NCI-H1694 treated with DMSO at 0.1 percent for 48 hours (cell line): ENCODE measurements around the gene CDKN2D.
A peak's percentile ranks its signal among the peaks of the same experiment; 100 is the strongest.
"Not testable (repeated sequence)": the region's sequence is repeated elsewhere in the genome, so short reads cannot be mapped to it uniquely, and the experiment has no call there.

Experiments
- DNase-seq: peaks from one replicate; lab custom pipeline; 2025; lab: John Stamatoyannopoulos, UW

CDKN2D gene

GRCh38 chr19:10580979-10581631 is 12.3 kb upstream of the CDKN2D start:
- peak; percentile 79 for DNase-seq

- no peak for DNase-seq
Observed at GRCh38 chr19:10577951-10578350, 9.2 kb upstream of the CDKN2D start.

- no peak for DNase-seq
Observed at GRCh38 chr19:10575011-10575716, 6.4 kb upstream of the CDKN2D start.

- no peak for DNase-seq
Observed at GRCh38 chr19:10574462-10574861, 5.7 kb upstream of the CDKN2D start.

- not testable (repeated sequence) for DNase-seq
Observed at GRCh38 chr19:10573793-10574192, 5.0 kb upstream of the CDKN2D start.

- no peak for DNase-seq
Observed at GRCh38 chr19:10568062-10568825, 535 bp downstream of the CDKN2D start.

GRCh38 chr19:10567656-10568055 is 1.1 kb downstream of the CDKN2D start:
- DNase-seq: no peak

GRCh38 chr19:10566658-10567410 is 1.9 kb downstream of the CDKN2D start:
- no peak for DNase-seq

GRCh38 chr19:10566408-10566657 is 2.4 kb downstream of the CDKN2D start:
- no peak for DNase-seq

- DNase-seq: peak; percentile 87
Observed at GRCh38 chr19:10565567-10566407, 3.0 kb downstream of the CDKN2D start, which contains the start of gene KRI1. Gene KRI1, minus strand, starts transcription at chr19:10566010. Its CDS starts 11 bp downstream, at chr19:10565999.

GRCh38 chr19:10565028-10565566 is 3.7 kb downstream of the CDKN2D start:
- peak; percentile 13 for DNase-seq

GRCh38 chr19:10562609-10563008 is 6.2 kb downstream of the CDKN2D start:
- no peak for DNase-seq

GRCh38 chr19:10560154-10560553 is 8.6 kb downstream of the CDKN2D start:
- DNase-seq: no peak

GRCh38 chr19:10557603-10558197 is 11.1 kb downstream of the CDKN2D start:
- no peak for DNase-seq

- no peak for DNase-seq
Observed at GRCh38 chr19:10555610-10555973, 13.2 kb downstream of the CDKN2D start.

GRCh38 chr19:10554760-10555609 is 13.8 kb downstream of the CDKN2D start:
- no peak for DNase-seq

GRCh38 chr19:10553943-10554381 is 14.8 kb downstream of the CDKN2D start:
- DNase-seq: no peak

- no peak for DNase-seq
Observed at GRCh38 chr19:10553087-10553667, 15.6 kb downstream of the CDKN2D start.

- DNase-seq: no peak
Observed at GRCh38 chr19:10552510-10553053, 16.2 kb downstream of the CDKN2D start.
